Stimulated activated effector memory CD8-positive, alpha-beta T cell treated with anti-CD3 and anti-CD28 coated beads, Interleukin-12 subunit alpha, Interleukin-12 subunit beta, amount 100 ng/mL, for 72 hours (primary cell): ENCODE data around the gene SERF2.
"Not testable (repeated sequence)": the region's sequence is repeated elsewhere in the genome, so short reads cannot be mapped to it uniquely, and the experiment has no call there.

Source experiments
- ATAC-seq: fragments of 150-1000 bp; cut with Tn5 transposase; 2 replicates; pipeline ENCODE4 v1.10.0; 2021
- DNase-seq, 2 donors: peaks; one replicate each; pipeline ENCODE4 v3.0.0; 2021 to 2022; ENCODE audit warnings: low spot score in 2 of 2
- H3K27ac Mint-ChIP-seq: one replicate; pipeline ENCODE4 v1.8.0; 2022; ENCODE audit warnings: mild to moderate bottlenecking, mixed read lengths
- H3K36me3 Mint-ChIP-seq: one replicate; pipeline ENCODE4 v1.8.0; 2022; ENCODE audit warnings: mild to moderate bottlenecking, mixed read lengths
- H3K4me1 Mint-ChIP-seq: one replicate; pipeline ENCODE4 v1.8.0; 2022; ENCODE audit warnings: mixed read lengths
- H3K4me3 Mint-ChIP-seq: one replicate; pipeline ENCODE4 v1.8.0; 2022; ENCODE audit warnings: mild to moderate bottlenecking, mixed read lengths
- H3K9me3 Mint-ChIP-seq: one replicate; pipeline ENCODE4 v1.8.0; 2022; ENCODE audit warnings: mixed read lengths

Gene SERF2

GRCh38 chr15:43776718-43777266, 15.3 kb upstream of the SERF2 start, which contains the start of gene ELL3:
ELL3 (minus strand) TSS chr15:43776966; CDS start chr15:43776901, 65 bp downstream.
- Mint-ChIP-seq H3K36me3 (peaks cover 46% of the 10 kb centered on the region), H3K9me3 (no peaks in the 10 kb centered on the region), H3K27ac (peak within 1 kb of the TSS; percentile 83), H3K4me3 (peak within 1 kb of the TSS; percentile 82), H3K4me1 (peaks cover 24% of the 10 kb centered on the region)
- ATAC-seq (peak; percentile 77), DNase-seq (peak in 1 of 2 donors; percentile 51)

- H3K4me1 Mint-ChIP-seq: peaks cover 24% of the 10 kb centered on the region
- ATAC-seq (peak; percentile 86), DNase-seq (peak; percentile 64 to 89)
- peak overlapping the region; percentile 83 for H3K27ac Mint-ChIP-seq
- H3K9me3 Mint-ChIP-seq: no peaks in the 10 kb centered on the region
- peaks cover 40% of the 10 kb centered on the region for H3K36me3 Mint-ChIP-seq
- H3K4me3 Mint-ChIP-seq: peak overlapping the region; percentile 82
Observed at GRCh38 chr15:43777267-43777914, 14.7 kb upstream of the SERF2 start.

GRCh38 chr15:43779016-43779415, 13.1 kb upstream of the SERF2 start:
- Mint-ChIP-seq H3K36me3 (peaks cover 23% of the 10 kb centered on the region), H3K9me3 (no peaks in the 10 kb centered on the region), H3K27ac (no peak overlapping the region), H3K4me3 (no peak overlapping the region), H3K4me1 (peaks cover 24% of the 10 kb centered on the region)
- DNase-seq (no peak), ATAC-seq (no peak)

- DNase-seq: no peak
- H3K4me3 Mint-ChIP-seq: no peak overlapping the region
- peaks cover 16% of the 10 kb centered on the region for H3K4me1 Mint-ChIP-seq
- ATAC-seq: no peak
- H3K36me3 Mint-ChIP-seq: peaks cover 27% of the 10 kb centered on the region
- H3K9me3 Mint-ChIP-seq: no peaks in the 10 kb centered on the region
- no peak overlapping the region for H3K27ac Mint-ChIP-seq
Observed at GRCh38 chr15:43789409-43789808, 2.7 kb upstream of the SERF2 start.

- Mint-ChIP-seq H3K4me3 (peak overlapping the region; percentile 98), H3K4me1 (peaks cover 40% of the 10 kb centered on the region), H3K27ac (peak overlapping the region; percentile 99), H3K36me3 (peaks cover 62% of the 10 kb centered on the region), H3K9me3 (no peaks in the 10 kb centered on the region)
- no peak for DNase-seq
- peak; percentile 0 for ATAC-seq
Observed at GRCh38 chr15:43792761-43793476, 799 bp downstream of the SERF2 start.

- Mint-ChIP-seq H3K9me3 (no peaks in the 10 kb centered on the region), H3K4me3 (peak overlapping the region; percentile 98), H3K27ac (peak overlapping the region; percentile 99), H3K4me1 (peaks cover 47% of the 10 kb centered on the region), H3K36me3 (peaks cover 69% of the 10 kb centered on the region)
- DNase-seq (no peak), ATAC-seq (no peak)
Observed at GRCh38 chr15:43793647-43794046, 1.5 kb downstream of the SERF2 start.

- no peaks in the 10 kb centered on the region for H3K9me3 Mint-ChIP-seq
- ATAC-seq (no peak), DNase-seq (no peak)
- H3K27ac Mint-ChIP-seq: peak overlapping the region; percentile 99
- H3K36me3 Mint-ChIP-seq: peaks cover 76% of the 10 kb centered on the region
- peak overlapping the region; percentile 98 for H3K4me3 Mint-ChIP-seq
- H3K4me1 Mint-ChIP-seq: peaks cover 55% of the 10 kb centered on the region
Observed at GRCh38 chr15:43794269-43795037, 2.3 kb downstream of the SERF2 start.

GRCh38 chr15:43795197-43795596, 3.1 kb downstream of the SERF2 start:
- ATAC-seq (no peak), DNase-seq (no peak)
- H3K9me3 Mint-ChIP-seq: no peaks in the 10 kb centered on the region
- no peak overlapping the region for H3K4me3 Mint-ChIP-seq
- H3K27ac Mint-ChIP-seq: peak overlapping the region; percentile 99
- peaks cover 84% of the 10 kb centered on the region for H3K36me3 Mint-ChIP-seq
- H3K4me1 Mint-ChIP-seq: peaks cover 62% of the 10 kb centered on the region

- Mint-ChIP-seq H3K27ac (peak overlapping the region; percentile 99), H3K36me3 (peaks cover 92% of the 10 kb centered on the region)
- no peak for DNase-seq
Observed at GRCh38 chr15:43795997-43796396, 3.9 kb downstream of the SERF2 start.

GRCh38 chr15:43796566-43796965, 4.4 kb downstream of the SERF2 start:
- no peaks in the 10 kb centered on the region for H3K9me3 Mint-ChIP-seq
- no peak for DNase-seq
- peaks cover 98% of the 10 kb centered on the region for H3K36me3 Mint-ChIP-seq
- H3K27ac Mint-ChIP-seq: no peak overlapping the region
- no peak overlapping the region for H3K4me3 Mint-ChIP-seq
- peaks cover 75% of the 10 kb centered on the region for H3K4me1 Mint-ChIP-seq
- ATAC-seq: no peak

More at GRCh38 chr15:43795997-43796396, 3.9 kb downstream of the SERF2 start:
- ATAC-seq: no peak
- peaks cover 69% of the 10 kb centered on the region for H3K4me1 Mint-ChIP-seq
- H3K4me3 Mint-ChIP-seq: no peak overlapping the region
- no peaks in the 10 kb centered on the region for H3K9me3 Mint-ChIP-seq

- ATAC-seq (no peak), DNase-seq (no peak)
- Mint-ChIP-seq H3K4me3 (peak overlapping the region; percentile 92), H3K9me3 (no peaks in the 10 kb centered on the region), H3K27ac (peak overlapping the region; percentile 96), H3K4me1 (peaks cover 62% of the 10 kb centered on the region), H3K36me3 (peaks cover 99% of the 10 kb centered on the region)
Observed at GRCh38 chr15:43799209-43799944, 7.3 kb downstream of the SERF2 start.

GRCh38 chr15:43799945-43800285, 7.8 kb downstream of the SERF2 start, which contains the start of gene SERINC4:
SERINC4 (minus strand) TSS chr15:43800220; CDS start chr15:43799986, 234 bp downstream.
- H3K36me3 Mint-ChIP-seq: peaks cover 99% of the 10 kb centered on the region
- H3K27ac Mint-ChIP-seq: peak within 1 kb of the TSS; percentile 96
- peaks cover 57% of the 10 kb centered on the region for H3K4me1 Mint-ChIP-seq
- DNase-seq (no peak), ATAC-seq (no peak)
- peak within 1 kb of the TSS; percentile 92 for H3K4me3 Mint-ChIP-seq
- no peaks in the 10 kb centered on the region for H3K9me3 Mint-ChIP-seq

- peak; percentile 79 to 92 for DNase-seq
- peak within 1 kb of the TSS; percentile 96 for H3K27ac Mint-ChIP-seq
- H3K9me3 Mint-ChIP-seq: no peaks in the 10 kb centered on the region
- peak within 1 kb of the TSS; percentile 92 for H3K4me3 Mint-ChIP-seq
- H3K4me1 Mint-ChIP-seq: peaks cover 51% of the 10 kb centered on the region
- ATAC-seq: peak; percentile 98
- peaks cover 99% of the 10 kb centered on the region for H3K36me3 Mint-ChIP-seq
Observed at GRCh38 chr15:43800286-43801141, 8.4 kb downstream of the SERF2 start, which contains the start of gene HYPK. HYPK (plus strand) TSS chr15:43800599; CDS start chr15:43800623, 24 bp downstream.

- not testable (repeated sequence) for H3K4me3 Mint-ChIP-seq, DNase-seq, H3K27ac Mint-ChIP-seq, ATAC-seq, H3K9me3 Mint-ChIP-seq
- peaks cover 99% of the 10 kb centered on the region for H3K36me3 Mint-ChIP-seq
- H3K4me1 Mint-ChIP-seq: peaks cover 37% of the 10 kb centered on the region
Observed at GRCh38 chr15:43802676-43803075, 10.6 kb downstream of the SERF2 start.
